Mononuclear cell (primary cell): ENCODE data around the gene MSMB. TPM values are rescaled to one million over a fixed set of nuclear protein-coding genes. Genes with fewer than 3 reads are reported as not detected.
"Not testable (repeated sequence)": the region's sequence is repeated elsewhere in the genome, so short reads cannot be mapped to it uniquely, and the experiment has no call there.

ENCODE experiments used
- H3K27me3 ChIP-seq: 2 replicates; pipeline ENCODE4 v1.6.0; 2011; ENCODE audit warnings: low read length, control low read depth; ENCODE audit not compliant: insufficient read depth
- H3K4me1 ChIP-seq: 2 replicates; pipeline ENCODE4 v1.5.1; 2011; ENCODE audit warnings: mild to moderate bottlenecking, low read length, control low read depth; ENCODE audit not compliant: insufficient read depth
- H3K4me3 ChIP-seq: 2 replicates; pipeline ENCODE4 v1.5.1; 2011; ENCODE audit warnings: mild to moderate bottlenecking, low read length, moderate library complexity
- H3K9me3 ChIP-seq: 2 replicates; pipeline ENCODE4 v1.5.1; 2011; ENCODE audit warnings: low read depth, mild to moderate bottlenecking, control low read depth, low read length
- total RNA-seq: library from RNA; depleted of rRNA; stranded (reverse); fragments of >200 nt; gene quantifications from one replicate; pipeline ENCODE4 v1.2.3, GENCODE V29; 2012

Gene MSMB
- total RNA-seq, 1 donor = not detected

DNA sequence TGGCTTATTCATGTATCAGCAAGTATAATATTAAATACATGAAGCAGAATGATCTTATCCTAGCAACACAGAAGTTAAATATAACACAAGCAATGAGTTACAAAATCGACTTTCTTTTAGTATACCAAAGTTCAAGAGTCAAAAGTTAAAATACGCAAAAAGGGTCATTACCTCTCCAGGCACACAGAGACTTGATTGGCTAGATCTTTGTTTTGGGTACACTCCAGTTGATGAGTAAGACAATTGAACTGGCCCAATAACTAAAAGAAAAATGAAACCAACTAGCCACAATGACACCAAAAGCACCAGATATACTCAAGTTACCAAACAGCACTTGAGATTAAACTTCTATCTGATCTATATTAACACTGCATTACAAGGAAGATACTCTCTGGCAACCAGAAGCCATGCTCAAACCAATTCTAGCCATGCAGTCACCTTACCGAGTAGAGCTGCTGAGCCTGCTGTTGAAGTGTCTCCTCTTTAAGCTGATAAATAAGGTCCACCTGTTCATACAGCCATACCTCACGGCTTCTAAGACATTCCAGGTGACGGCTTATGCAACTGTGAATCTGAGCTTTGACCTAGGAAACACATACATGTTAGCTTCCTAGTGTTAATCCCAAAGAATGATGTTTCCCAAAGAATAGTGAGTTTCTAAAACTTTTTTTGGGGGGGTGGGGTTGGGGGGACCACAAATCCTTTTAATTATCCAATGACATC, 31.2 kb downstream of the MSMB start:
- Histone ChIP-seq H3K9me3 (no peaks in the 10 kb centered on the region), H3K4me3 (no peak overlapping the region), H3K4me1 (peaks cover 42% of the 10 kb centered on the region), H3K27me3 (no peaks in the 10 kb centered on the region)

- H3K27me3 ChIP-seq = no peaks in the 10 kb centered on the region
- H3K4me1 ChIP-seq = peaks cover 42% of the 10 kb centered on the region
- H3K4me3 ChIP-seq = no peak overlapping the region
- H3K9me3 ChIP-seq = no peaks in the 10 kb centered on the region
Measured at GRCh38 chr10:46014206-46014605, 31.9 kb downstream of the MSMB start.

GRCh38 chr10:46012746-46013145, 33.3 kb downstream of the MSMB start:
- H3K9me3 ChIP-seq = no peaks in the 10 kb centered on the region

DNA sequence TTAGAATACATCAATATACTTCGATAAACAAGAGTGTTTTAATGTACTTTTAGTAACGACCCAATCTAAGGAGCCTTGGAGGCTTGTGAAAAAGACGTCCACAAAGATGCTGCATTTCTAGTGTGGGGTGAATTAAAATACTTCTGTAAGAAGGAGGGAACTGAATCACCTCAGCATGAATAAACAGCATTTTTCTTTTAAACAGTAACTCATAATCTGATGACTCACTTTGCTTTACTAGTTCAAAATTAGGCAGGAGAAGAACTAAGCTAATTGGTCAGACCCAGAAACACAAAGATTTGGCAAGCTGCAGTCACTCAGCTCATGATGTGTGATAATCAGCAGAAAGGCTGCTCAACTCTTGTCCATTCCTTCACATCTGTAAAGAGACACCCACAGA, 39.9 kb downstream of the MSMB start:
- no peaks in the 10 kb centered on the region for H3K27me3 ChIP-seq
- no peaks in the 10 kb centered on the region for H3K9me3 ChIP-seq
- no peak overlapping the region for H3K4me3 ChIP-seq
- peaks cover 21% of the 10 kb centered on the region for H3K4me1 ChIP-seq

More at GRCh38 chr10:46012746-46013145, 33.3 kb downstream of the MSMB start:
- no peaks in the 10 kb centered on the region for H3K27me3 ChIP-seq
- peaks cover 31% of the 10 kb centered on the region for H3K4me1 ChIP-seq
- H3K4me3 ChIP-seq = no peak overlapping the region

DNA sequence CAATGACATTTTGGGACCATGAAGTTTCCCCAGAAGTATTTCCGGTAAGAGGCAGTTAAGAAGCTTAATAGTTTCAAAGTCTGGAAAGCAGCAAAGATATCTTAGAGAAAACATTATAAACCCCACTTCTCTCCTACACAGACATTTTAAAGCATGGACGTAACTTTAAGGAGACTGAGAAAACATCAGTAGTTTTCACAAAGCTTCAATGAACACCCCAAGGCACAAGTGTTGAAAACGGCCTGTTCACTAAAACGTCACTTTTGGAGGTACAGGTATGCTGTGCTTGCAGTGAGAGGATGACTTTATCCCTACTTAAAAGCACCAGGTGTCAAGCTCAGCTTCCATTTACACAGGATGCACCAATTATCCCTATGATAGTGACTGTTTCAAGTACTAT, 40.7 kb downstream of the MSMB start:
- no peaks in the 10 kb centered on the region for H3K27me3 ChIP-seq
- no peak overlapping the region for H3K4me3 ChIP-seq
- peaks cover 15% of the 10 kb centered on the region for H3K4me1 ChIP-seq
- no peaks in the 10 kb centered on the region for H3K9me3 ChIP-seq

DNA sequence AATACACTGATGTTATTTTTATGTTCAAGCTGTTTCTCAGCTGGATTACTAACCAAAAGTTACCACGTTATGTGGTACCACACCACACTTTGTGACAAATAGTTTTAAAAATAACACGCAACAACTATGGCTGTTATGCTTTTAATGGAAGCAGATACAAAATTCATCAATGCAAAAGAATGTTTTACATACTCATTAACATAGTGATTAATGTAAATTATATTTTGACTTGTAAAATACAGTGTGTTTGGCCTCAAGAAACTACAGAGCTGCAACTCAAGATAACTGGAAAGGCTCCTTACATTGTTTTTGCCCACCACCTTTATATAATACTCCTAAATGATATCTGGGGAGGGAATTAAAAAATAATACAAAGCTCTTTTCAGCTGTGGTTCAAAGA, 41.1 kb downstream of the MSMB start:
- no peaks in the 10 kb centered on the region for H3K27me3 ChIP-seq
- no peaks in the 10 kb centered on the region for H3K9me3 ChIP-seq
- H3K4me1 ChIP-seq = peaks cover 11% of the 10 kb centered on the region
- H3K4me3 ChIP-seq = no peak overlapping the region

DNA sequence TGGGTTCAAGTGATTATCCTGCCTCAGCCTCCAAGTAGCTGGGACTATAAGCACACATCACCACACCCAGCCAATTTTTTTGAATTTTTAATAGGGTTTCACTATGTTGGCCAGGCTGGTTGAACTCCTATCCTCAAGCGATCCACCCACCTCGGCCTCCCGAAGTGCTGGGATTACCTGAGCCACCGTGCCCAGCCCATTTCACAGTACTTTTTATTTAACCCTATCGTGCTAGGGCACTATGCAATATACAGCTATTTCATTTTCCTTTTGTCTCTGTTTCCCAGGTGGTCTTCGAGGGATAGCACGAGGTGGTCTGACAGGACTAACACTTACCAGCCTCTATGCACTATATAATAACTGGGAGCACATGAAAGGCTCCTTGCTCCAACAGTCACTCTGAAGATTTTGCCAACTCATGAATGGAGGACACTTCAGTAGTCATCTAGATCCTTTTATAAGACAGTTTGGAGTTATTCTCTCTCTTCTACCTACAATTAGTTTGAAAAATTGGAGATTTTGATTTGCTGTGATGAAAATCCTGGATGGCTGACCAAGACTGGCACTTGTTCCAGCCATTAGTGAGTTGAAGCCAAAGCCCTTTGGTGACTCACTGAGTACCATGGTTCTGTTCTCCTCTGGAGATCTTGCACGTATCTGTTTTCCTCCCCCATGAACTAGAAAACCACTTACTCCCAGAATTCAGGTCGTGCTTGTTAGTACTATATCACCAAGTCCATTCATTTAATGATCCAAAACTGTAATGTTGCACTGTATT, 43.0 kb downstream of the MSMB start:
- no peaks in the 10 kb centered on the region for H3K27me3 ChIP-seq

DNA sequence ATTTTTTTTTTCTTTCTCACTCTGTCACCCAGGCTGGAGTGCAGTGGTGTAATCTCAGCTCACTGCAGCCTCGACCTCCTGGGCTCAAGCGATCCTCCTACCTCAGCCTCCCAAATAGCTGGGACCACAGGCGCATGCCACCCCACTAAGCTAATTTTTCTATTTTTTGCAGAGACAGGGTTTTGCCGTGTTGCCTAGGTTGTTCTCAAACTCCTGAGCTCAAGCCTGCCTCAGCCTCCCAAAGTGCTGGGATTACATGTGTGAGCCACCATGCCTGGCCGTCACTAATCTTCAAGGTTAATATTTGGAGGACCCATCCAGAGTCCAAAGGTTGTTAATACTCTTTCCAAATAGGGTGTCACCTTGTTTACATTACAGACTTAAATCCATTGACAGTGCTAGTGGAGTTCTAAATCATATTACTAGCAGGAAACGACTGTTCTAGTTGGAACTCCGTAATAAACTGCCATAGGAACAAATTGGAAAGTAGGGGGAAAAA, 43.8 kb downstream of the MSMB start:
- not testable (repeated sequence) for H3K4me1 ChIP-seq, H3K9me3 ChIP-seq, H3K4me3 ChIP-seq, H3K27me3 ChIP-seq

More for the DNA sequence above, 43.0 kb downstream of the MSMB start:
- no peaks in the 10 kb centered on the region for H3K9me3 ChIP-seq
- H3K4me1 ChIP-seq = no peaks in the 10 kb centered on the region
- H3K4me3 ChIP-seq = no peak overlapping the region

- H3K9me3 ChIP-seq = no peaks in the 10 kb centered on the region
- no peak overlapping the region for H3K4me3 ChIP-seq
- no peaks in the 10 kb centered on the region for H3K27me3 ChIP-seq
- no peaks in the 10 kb centered on the region for H3K4me1 ChIP-seq
Measured at GRCh38 chr10:46001187-46001756, 44.8 kb downstream of the MSMB start.

DNA sequence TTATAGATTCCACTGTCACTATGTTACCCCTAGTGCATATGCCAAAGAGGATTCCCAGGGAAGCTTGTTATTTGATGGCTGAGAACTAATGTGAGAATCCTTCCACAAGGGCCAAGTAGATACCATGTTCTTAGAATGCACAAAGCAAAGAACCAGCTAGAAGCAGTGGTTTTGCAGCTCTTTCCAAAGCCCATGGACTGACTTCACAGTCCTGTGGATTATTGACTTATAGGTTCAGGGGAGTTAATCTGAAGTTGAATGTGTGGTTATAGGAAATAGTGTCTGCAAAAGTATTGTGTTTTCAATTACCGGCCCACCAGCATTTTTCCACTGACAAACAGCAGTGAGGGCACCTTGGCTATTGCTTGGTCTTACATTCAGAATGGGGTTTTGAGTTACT, 45.5 kb downstream of the MSMB start:
- H3K9me3 ChIP-seq = no peaks in the 10 kb centered on the region
- no peak overlapping the region for H3K4me3 ChIP-seq
- H3K27me3 ChIP-seq = no peaks in the 10 kb centered on the region
- no peaks in the 10 kb centered on the region for H3K4me1 ChIP-seq

DNA sequence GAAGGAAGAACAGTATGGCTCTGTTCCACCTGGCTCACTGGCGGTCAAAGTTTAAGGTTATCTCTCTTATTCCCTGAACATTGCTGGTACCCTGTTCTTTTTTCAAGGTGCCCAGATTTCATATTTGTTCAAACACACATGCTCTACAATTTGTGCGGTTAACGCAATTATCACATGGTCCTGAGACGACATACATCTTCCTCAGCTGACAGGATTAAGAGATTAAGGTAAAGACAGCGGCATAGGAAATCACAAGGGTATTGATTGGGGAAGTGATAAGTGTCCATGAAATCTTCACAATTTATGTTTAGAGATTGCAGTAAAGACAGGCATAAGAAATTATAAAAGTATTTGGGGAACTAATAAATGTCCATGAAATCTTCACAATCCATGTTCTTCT, 46.1 kb downstream of the MSMB start:
- not testable (repeated sequence) for H3K9me3 ChIP-seq, H3K4me1 ChIP-seq, H3K4me3 ChIP-seq, H3K27me3 ChIP-seq

DNA sequence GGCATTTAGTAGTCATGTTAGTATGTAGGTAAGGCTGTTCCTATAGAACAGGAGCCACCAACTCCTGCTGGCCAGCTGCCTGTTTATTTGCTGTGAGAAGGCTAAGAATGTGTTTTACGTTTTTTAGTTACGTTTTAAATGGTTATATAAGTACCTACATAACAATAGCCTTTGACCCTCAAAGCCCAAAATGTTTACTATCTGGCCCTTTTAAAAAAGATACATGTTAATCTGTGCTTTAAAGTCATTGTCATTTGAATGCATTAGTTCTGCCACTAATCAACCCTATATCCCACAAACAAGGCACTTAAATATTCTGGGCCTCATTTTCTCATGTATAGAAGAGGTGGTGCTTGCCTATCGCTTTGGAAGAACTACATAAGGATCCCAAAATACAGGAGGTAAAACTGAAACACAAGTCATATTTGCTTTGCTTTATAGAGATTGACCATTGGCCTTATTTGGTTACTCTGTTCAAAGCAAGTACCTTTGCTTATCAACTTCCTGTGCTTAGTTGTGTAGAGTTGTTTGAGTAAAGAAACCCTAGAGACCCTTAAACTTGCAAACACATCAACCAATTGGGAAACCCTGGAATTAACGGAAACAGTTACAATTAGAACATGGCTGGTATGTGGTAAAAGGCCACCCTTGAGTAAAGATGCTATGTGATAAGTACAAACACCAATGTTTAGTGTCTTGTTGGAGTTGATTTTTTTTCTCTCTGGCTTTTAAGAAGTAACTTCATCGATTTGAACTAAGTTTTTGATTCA, 47.9 kb downstream of the MSMB start:
- Histone ChIP-seq H3K27me3 (no peaks in the 10 kb centered on the region), H3K4me3 (no peak overlapping the region), H3K4me1 (no peaks in the 10 kb centered on the region), H3K9me3 (no peaks in the 10 kb centered on the region)

- H3K27me3 ChIP-seq = no peaks in the 10 kb centered on the region
- H3K4me1 ChIP-seq = no peaks in the 10 kb centered on the region
- H3K4me3 ChIP-seq = no peak overlapping the region
- no peaks in the 10 kb centered on the region for H3K9me3 ChIP-seq
Measured at GRCh38 chr10:45997557-45997956, 48.5 kb downstream of the MSMB start.

- not testable (repeated sequence) for H3K9me3 ChIP-seq, H3K4me1 ChIP-seq, H3K4me3 ChIP-seq, H3K27me3 ChIP-seq
Measured at GRCh38 chr10:45985590-45985989, 60.5 kb downstream of the MSMB start.

DNA sequence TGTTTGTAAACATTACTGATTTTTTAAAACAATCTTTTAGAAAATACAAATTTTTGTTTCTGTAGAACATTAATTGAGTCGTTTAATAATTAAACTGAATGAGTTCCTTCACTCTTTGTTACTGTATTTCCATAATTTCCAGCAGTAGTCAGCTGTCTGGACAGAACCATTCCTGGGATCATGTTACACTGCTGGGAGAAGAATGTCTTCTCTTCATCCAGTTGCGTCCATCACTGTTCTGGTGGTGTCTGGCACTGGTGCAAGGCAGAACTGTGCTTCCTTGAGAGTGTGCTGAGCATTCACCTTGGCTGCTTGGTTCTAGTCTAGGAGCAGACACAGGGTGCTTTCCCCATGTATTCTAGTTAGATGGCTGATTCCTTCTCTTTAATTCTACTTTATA, 61.6 kb downstream of the MSMB start:
- H3K4me1 ChIP-seq, H3K4me3 ChIP-seq, H3K9me3 ChIP-seq, H3K27me3 ChIP-seq: not testable (repeated sequence)
